ENCODE results near the gene KCNQ1.

KCNQ1 gene

GRCh38 chr11:2581151-2581930, 136.5 kb downstream of the KCNQ1 start:
- DNase-seq (ENCODE audit: low spot score) = no peak

GRCh38 chr11:2581931-2582350, 137.1 kb downstream of the KCNQ1 start:
- no peak for DNase-seq (ENCODE audit: low spot score)

GRCh38 chr11:2582351-2582945, 137.6 kb downstream of the KCNQ1 start:
- DNase-seq (ENCODE audit: low spot score) = peak; percentile 12

- DNase-seq (ENCODE audit: low spot score) = peak; percentile 15
Measured at GRCh38 chr11:2582946-2583604, 138.3 kb downstream of the KCNQ1 start.

GRCh38 chr11:2583605-2583958, 138.8 kb downstream of the KCNQ1 start:
- no peak for DNase-seq (ENCODE audit: low spot score)

GRCh38 chr11:2584434-2584811, 139.6 kb downstream of the KCNQ1 start:
- DNase-seq (ENCODE audit: low spot score) = no peak

GRCh38 chr11:2584812-2585565, 140.2 kb downstream of the KCNQ1 start:
- DNase-seq (ENCODE audit: low spot score) = peak; percentile 15

- DNase-seq (ENCODE audit: low spot score) = peak; percentile 4
Measured at GRCh38 chr11:2585566-2586086, 140.8 kb downstream of the KCNQ1 start.

GRCh38 chr11:2586087-2586792, 141.4 kb downstream of the KCNQ1 start:
- peak; percentile 11 for DNase-seq (ENCODE audit: low spot score)

- DNase-seq (ENCODE audit: low spot score) = peak; percentile 12
Measured at GRCh38 chr11:2586793-2587131, 142.0 kb downstream of the KCNQ1 start.

- DNase-seq (ENCODE audit: low spot score) = peak; percentile 13
Measured at GRCh38 chr11:2587132-2587930, 142.5 kb downstream of the KCNQ1 start.

GRCh38 chr11:2587976-2588748, 143.4 kb downstream of the KCNQ1 start:
- peak; percentile 14 for DNase-seq (ENCODE audit: low spot score)

GRCh38 chr11:2588809-2589537, 144.2 kb downstream of the KCNQ1 start:
- DNase-seq (ENCODE audit: low spot score) = peak; percentile 14

- peak; percentile 14 for DNase-seq (ENCODE audit: low spot score)
Measured at GRCh38 chr11:2589538-2589934, 144.7 kb downstream of the KCNQ1 start.

GRCh38 chr11:2590131-2590964, 145.5 kb downstream of the KCNQ1 start:
- DNase-seq (ENCODE audit: low spot score) = peak; percentile 10

- peak; percentile 20 for DNase-seq (ENCODE audit: low spot score)
Measured at GRCh38 chr11:2590965-2591754, 146.4 kb downstream of the KCNQ1 start.

GRCh38 chr11:2591805-2592204, 147.0 kb downstream of the KCNQ1 start:
- DNase-seq (ENCODE audit: low spot score) = peak; percentile 20

All from D341Med (cell line).